AML-193 (cell line): Measurements from ENCODE around the gene IL20.

Source experiments
- DNase-seq, 2 experiments: peaks; one replicate each; lab custom pipeline; 2025; lab: John Stamatoyannopoulos, UW

IL20 gene

GRCh38 chr1:206864939-206865671 lies at the start of gene IL20:
IL20 (plus strand) TSS chr1:206865623; CDS start chr1:206865853, 230 bp downstream.
- DNase-seq, result peak; percentile 70 to 73

GRCh38 chr1:206816390-206817287 lies 48.8 kb upstream of the IL20 start:
- no peak for DNase-seq

- no peak for DNase-seq
Measured at GRCh38 chr1:206821493-206821892, 43.9 kb upstream of the IL20 start.

GRCh38 chr1:206823727-206824126 lies 41.7 kb upstream of the IL20 start:
- no peak for DNase-seq

- peak; percentile 26 to 36 for DNase-seq
Measured at GRCh38 chr1:206824331-206824730, 41.1 kb upstream of the IL20 start.

GRCh38 chr1:206826394-206826793 lies 39.0 kb upstream of the IL20 start:
- no peak for DNase-seq

GRCh38 chr1:206828061-206828460 lies 37.4 kb upstream of the IL20 start:
- no peak for DNase-seq

- no peak for DNase-seq
Measured at GRCh38 chr1:206828765-206829164, 36.7 kb upstream of the IL20 start.

GRCh38 chr1:206829282-206829681 lies 36.1 kb upstream of the IL20 start:
- no peak for DNase-seq

- DNase-seq, result peak; percentile 84 to 87
Measured at GRCh38 chr1:206829875-206830274, 35.5 kb upstream of the IL20 start.

- no peak for DNase-seq
Measured at GRCh38 chr1:206831650-206832049, 33.8 kb upstream of the IL20 start.

GRCh38 chr1:206832352-206832880 lies 33.0 kb upstream of the IL20 start:
- DNase-seq, result no peak

- peak; percentile 46 to 56 for DNase-seq
Measured at GRCh38 chr1:206833106-206833680, 32.2 kb upstream of the IL20 start.

GRCh38 chr1:206833801-206834200 lies 31.6 kb upstream of the IL20 start:
- DNase-seq, result no peak

- DNase-seq, result no peak
Measured at GRCh38 chr1:206834217-206834616, 31.2 kb upstream of the IL20 start.

- no peak for DNase-seq
Measured at GRCh38 chr1:206834711-206835110, 30.7 kb upstream of the IL20 start.

GRCh38 chr1:206835186-206835585 lies 30.2 kb upstream of the IL20 start:
- DNase-seq, result no peak

- DNase-seq, result no peak
Measured at GRCh38 chr1:206836111-206836510, 29.3 kb upstream of the IL20 start.

- no peak for DNase-seq
Measured at GRCh38 chr1:206839006-206839560, 26.3 kb upstream of the IL20 start.

GRCh38 chr1:206839857-206840256 lies 25.6 kb upstream of the IL20 start:
- DNase-seq, result no peak

GRCh38 chr1:206841609-206842323 lies 23.7 kb upstream of the IL20 start:
- DNase-seq, result no peak

GRCh38 chr1:206842854-206843253 lies 22.6 kb upstream of the IL20 start:
- no peak for DNase-seq
